Activated CD8-positive, alpha-beta memory T cell treated with anti-CD3 and anti-CD28 coated beads for 48 hours (primary cell): ENCODE data around the gene PPP1R1A.

ENCODE experiments used
- DNase-seq, 3 experiments: peaks; one replicate each; pipeline ENCODE4 v3.0.0-alpha.2; 2020; ENCODE audit warnings: low read depth in 2 of 3, low spot score in 2 of 3

PPP1R1A gene

GRCh38 chr12:54572881-54573280 is 15.6 kb downstream of the PPP1R1A start:
- DNase-seq = no peak

- DNase-seq = no peak
Measured at GRCh38 chr12:54571193-54572188, 17.0 kb downstream of the PPP1R1A start.

- no peak for DNase-seq
Measured at GRCh38 chr12:54569995-54570528, 18.4 kb downstream of the PPP1R1A start.

- DNase-seq = no peak
Measured at GRCh38 chr12:54569072-54569471, 19.4 kb downstream of the PPP1R1A start.

GRCh38 chr12:54566792-54567191 is 21.7 kb downstream of the PPP1R1A start:
- no peak for DNase-seq

DNA sequence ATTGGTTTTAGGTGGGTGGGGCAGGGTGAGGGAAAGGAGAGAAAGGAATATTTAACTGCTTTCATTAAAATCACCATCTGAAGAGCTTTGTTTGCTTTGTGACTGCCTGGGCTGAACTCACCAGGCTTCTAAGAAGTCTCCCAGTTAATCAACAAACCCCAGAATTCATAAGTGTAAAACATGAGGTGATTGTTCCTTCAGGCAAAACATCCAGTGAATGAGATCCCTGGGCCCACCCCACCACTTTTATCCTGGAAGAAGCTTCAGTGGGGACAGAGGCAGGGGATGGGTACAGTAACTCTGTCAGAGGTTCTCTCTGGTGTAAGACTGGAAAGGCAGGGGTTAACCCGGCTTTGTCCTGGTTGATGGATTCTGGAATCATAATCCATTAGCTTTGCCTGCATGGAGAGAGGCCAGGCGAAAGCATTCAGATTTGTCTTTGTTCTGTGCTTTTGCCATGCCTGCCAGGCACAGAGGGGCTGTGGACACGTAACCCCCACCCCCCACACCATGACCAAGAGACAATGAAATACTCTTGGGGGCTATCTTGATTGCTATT is 22.4 kb downstream of the PPP1R1A start:
- DNase-seq = no peak

GRCh38 chr12:54565310-54565985 is 23.0 kb downstream of the PPP1R1A start:
- no peak for DNase-seq

- no peak for DNase-seq
Measured at GRCh38 chr12:54564768-54565167, 23.7 kb downstream of the PPP1R1A start.

DNA sequence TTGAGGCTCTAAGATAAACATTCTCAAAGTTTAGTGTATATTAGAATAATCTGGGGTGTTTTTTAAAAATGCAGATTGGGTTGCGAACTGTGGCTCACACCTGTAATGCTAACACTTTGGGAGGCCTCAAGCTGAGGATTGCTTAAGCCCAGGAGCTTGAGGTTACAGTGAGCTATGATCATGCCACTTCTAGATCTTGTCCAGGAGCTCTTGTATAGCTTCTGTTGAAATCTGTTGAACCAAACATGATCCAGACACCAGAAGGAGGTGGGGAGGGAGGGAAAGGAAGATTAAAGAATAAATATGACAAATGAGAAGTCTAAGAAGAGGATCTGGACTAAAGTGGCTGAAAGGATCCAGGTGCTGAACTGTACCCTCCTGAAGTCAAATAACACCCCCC is 24.7 kb downstream of the PPP1R1A start:
- DNase-seq = no peak

DNA sequence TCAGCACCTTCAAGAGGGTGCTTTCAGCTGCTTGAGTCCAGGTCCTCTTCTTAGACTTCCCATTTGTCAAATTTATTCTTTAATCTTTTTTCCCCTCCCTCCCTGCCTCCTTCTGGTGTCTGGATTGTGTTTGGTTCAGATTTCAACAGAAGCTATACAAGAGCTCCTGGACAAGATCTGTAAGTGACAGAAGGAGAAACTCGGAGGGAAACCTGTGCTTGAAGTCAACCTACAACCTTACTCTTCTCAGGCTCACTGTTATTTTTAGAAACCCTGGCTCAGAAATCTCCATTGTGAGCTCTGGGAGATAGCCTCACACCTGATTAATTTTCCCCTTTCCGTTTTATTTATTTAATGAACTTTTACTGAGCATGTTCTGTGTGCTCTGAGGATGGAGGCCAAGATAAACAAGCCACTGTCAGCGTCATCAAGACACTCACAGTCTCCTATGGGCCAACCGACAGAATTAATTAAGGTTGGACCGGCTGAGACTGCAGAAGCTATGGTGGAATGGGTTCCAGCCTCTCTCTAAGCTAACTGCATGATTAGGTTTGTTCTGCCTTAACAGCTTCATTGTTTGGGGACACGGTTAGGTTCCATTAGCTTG is 25.6 kb downstream of the PPP1R1A start:
- DNase-seq = no peak

GRCh38 chr12:54561164-54561563 is 27.3 kb downstream of the PPP1R1A start:
- DNase-seq = peak in 1 of 3 experiments; percentile 11

GRCh38 chr12:54560374-54560858 is 28.0 kb downstream of the PPP1R1A start:
- DNase-seq = peak; percentile 40 to 61 (median 57)

GRCh38 chr12:54558759-54559158 is 29.7 kb downstream of the PPP1R1A start:
- DNase-seq = no peak

- no peak for DNase-seq
Measured at GRCh38 chr12:54558311-54558710, 30.1 kb downstream of the PPP1R1A start.

- DNase-seq = no peak
Measured at GRCh38 chr12:54555670-54556257, 32.7 kb downstream of the PPP1R1A start.

GRCh38 chr12:54549774-54550451 is 38.5 kb downstream of the PPP1R1A start:
- peak in 2 of 3 experiments; percentile 12 to 25 for DNase-seq

GRCh38 chr12:54546511-54546910 is 41.9 kb downstream of the PPP1R1A start:
- DNase-seq = no peak

GRCh38 chr12:54544743-54545142 is 43.7 kb downstream of the PPP1R1A start:
- DNase-seq = no peak

DNA sequence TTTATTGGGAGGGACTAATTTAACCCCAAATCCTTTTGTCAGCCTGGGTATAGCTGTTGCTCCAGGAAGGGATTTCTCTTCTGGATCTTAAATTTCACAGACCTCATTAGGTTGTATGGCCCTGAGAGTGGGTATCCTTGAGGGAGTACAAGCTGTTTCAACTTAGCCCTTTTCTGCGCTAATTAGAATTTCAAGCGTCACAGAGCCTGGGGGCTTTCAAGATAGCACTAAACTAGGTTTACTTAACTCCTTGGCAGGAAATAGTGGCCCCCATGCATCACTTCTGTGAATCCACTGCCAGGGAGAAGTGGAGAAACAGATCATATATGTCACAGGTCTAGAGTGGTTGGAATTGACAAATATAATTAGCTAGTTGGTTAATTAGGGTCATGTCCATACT is 44.9 kb downstream of the PPP1R1A start:
- no peak for DNase-seq

GRCh38 chr12:54541751-54542290 is 46.6 kb downstream of the PPP1R1A start:
- no peak for DNase-seq
